HG02938 (cell line): ENCODE measurements around the gene DUSP1.

ENCODE experiments used
- ATAC-seq: cut with Tn5 transposase; IDR thresholded peaks from one replicate; pipeline ENCODE4 v1.9.1; 2021; ENCODE audit warnings: mild to moderate bottlenecking, moderate library complexity; ENCODE audit not compliant: unreplicated experiment

Gene DUSP1

DNA sequence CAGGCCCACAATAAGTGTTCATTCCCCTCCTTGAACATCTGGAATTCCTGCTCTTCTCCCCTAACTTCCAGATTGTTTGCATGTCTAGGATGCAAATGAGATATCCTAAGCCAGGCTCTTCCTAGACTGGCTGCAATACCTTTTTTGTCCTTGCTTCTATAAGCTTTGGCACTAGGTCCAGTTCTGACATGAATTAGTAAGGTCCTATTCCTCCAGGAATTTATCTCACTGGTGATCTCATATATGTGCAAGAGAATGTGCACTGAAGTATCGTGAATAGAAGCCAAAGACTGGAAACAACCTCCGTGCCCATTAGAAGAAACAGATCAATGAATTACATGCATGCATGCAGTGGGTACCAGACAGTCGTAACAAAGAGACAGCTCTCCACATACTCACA lies 25.2 kb downstream of the DUSP1 start:
- ATAC-seq = no peak

DNA sequence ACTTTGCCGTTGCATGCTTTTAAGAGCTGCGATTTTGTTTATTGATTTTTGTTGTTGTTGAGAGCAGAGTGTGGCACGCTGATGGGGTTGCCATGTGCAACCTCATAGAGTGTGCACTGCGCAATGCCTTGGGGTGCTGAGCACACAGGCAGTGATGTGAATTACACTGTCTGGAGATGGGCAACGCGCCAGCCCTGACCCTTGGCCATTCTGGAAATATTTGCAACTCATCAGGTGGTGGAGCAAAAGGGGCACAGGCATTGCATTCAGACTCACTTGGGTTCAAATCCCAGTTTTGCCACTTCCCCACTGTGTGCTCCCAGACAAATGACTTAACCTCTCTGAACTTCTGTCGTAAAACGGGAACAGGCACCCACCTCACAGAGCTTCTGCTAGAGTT lies 25.6 kb downstream of the DUSP1 start:
- no peak for ATAC-seq

DNA sequence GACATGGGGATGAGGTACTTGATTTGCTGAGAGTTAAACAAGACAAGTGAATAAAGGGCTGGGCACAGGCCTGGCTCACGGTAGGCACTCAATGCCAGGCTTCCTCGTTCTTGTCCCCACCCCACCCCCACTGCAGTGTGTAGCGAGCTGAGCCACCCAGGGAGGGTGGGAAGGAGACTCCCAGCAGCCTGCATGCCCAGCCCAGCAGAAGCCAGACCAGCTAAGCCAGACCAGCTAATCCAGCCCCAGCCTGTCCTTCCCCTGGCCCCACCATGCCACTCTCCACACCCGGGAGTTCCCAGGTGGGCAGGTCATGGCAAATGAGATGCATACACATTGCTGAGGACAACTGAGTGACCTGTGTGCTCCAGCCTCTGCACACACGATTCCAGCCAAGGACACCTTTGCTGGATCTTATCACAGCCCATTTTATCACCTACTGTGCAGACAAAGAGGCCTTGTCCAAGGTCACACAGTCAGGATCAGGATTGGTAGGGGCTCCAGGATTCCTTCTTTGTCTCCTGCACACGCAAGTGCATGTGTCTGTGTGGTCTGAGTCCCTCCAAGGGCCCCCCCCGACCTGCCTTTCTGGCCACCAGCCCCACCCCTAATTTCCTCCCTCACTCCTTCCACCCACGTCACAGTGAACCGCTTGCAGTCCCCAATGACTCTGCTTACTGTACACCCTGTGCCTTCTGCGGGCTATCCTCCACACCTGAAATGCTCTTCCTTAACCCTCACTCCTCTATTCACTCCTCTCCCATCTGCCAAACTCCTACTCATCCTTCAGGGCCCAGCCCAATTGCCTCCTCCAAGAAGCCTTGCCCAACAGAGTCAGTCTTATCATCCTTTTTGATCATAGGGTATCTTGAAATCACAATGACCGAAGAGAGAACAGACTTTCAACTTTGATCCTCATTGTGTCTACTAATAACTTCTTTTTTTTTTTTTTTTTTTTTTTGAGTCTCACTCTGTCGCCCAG lies 26.6 kb downstream of the DUSP1 start:
- no peak for ATAC-seq

GRCh38 chr5:172743112-172743959 lies 27.7 kb downstream of the DUSP1 start:
- ATAC-seq = no peak

DNA sequence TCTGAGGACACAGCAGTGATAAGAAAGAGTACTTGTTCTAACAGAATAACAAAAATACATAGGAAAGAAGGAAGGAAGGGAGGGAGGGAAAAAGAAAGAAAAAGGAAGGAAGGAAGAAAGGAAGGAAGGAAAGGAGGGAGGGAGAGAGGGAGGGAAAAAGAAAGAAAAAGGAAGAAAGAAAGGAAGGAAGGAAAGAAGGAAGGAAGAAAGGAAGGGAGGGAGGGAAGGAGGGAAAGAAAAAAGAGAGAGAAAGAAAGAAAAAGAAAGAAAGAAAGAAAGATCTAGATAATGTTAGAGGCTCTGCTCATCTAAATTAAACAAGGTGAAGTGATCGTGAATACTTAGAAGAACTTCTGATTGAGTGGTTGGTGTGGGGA lies 29.8 kb downstream of the DUSP1 start:
- no peak for ATAC-seq

- ATAC-seq = no peak
These were observed 30.4 kb downstream of the DUSP1 start for GRCh38 chr5:172740428-172741205.

GRCh38 chr5:172739375-172739774 lies 31.6 kb downstream of the DUSP1 start:
- no peak for ATAC-seq

DNA sequence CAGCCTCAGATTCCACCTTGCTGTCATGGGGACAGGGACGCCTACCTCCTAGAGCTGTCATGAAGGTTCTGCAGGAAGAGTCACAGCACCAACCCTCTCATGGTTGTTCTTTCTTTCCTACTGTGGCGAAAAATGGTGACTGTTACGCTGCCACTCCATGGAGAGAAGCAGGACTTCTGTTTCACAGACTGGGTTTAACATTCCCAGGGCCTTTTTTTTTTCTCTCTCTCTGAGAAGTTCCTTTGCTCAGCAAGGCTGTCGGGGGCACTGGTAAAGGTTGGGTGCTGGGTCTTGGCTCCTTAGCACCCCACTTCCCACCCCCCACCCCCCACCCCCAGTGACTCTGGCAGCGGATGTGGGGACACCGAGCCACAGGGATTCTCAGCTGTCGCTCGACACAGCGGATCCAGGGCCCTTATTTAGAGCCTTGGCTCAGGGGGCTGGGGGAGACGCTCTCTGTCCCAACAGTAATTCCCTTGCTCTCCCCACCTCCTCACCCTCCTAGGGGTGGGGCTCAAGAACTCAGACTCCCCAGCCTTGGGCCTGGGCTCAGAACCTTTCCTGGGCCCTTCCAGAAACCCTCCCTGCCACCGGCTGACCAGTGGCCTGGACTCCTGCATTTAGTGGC lies 34.4 kb downstream of the DUSP1 start:
- no peak for ATAC-seq

DNA sequence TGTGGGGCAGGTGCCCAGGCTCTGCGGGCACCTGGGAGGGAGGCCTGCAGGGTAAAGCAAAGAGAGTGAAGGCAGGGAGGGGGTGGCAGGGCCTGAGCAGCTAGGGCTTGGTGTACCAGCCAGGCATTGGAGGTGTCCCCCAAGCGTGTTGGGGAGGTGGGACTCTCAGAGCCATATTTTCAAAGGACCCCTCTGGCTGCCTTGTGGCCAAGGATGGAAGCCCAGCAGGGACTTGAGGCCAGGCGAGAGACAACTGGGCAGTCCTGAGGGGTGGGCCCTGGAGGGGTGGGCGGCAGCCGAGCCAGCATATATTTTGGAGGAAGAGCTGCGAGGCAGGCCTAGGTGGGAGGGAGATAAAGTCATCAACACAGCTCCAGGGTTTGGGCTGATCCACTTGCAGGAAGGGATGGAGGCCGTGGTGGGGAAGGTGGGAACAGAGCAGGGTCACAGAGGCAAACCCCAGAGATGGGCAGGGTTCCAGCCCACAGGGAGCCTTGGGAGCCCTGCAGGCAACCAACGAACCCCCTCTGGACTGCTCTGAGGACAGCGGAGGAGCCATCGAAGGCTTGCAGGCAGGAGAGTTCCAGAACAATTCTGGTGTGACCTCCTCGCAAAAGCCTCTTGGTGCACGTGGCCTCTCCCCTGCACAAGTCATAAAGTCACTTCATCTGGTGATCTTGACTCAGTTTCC lies 35.7 kb downstream of the DUSP1 start:
- ATAC-seq = no peak

DNA sequence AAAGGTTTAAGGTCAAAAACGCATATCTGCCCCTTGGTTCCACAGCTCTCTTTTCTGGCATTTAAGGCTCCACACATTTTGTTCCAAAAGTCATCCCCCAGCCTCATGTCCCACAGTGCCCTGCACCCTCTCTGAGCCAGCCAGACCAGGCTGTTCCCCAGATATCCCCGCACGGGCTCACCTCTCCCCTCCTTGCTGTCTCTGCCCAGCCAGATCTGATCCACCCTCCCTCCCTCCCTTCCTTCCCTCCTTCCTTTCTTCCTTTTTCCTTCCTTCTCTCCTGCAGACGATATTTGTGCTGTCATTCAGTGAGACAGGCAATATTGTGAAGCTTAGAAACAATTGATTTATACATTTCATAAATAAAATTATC lies 37.0 kb downstream of the DUSP1 start:
- no peak for ATAC-seq

- no peak for ATAC-seq
These were observed 37.6 kb downstream of the DUSP1 start for GRCh38 chr5:172733131-172733973.

DNA sequence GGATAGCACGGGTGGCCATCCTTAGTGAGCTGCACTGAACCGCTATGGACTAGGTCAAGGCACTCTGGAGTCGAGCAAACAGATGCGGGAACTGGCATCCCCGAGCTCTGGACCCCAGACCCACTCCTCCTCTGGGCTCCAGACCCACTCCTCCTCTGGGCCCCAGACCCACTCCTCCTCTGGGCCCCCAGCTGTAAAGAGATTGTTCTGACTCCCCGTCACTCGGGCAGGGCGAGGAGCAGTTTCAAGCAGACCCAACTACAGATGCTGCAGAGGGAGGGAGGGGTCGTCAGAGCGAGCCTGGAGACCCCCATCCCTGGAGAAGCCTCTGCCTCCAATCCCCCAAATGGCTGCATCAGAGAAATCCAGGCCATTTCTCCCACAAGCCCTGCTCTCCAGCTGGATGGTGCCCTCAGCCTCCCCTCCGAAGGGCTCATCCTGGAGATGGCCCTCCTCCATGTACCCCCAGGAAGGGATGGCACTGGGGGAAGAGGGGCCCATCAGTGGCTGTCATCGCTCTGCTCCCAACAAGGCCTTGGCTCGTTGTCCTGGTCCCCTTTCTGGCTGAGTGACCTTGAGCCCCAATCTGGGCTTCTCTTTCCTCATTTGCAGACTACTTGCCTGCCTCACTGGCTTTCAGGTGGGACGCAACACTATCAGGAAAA lies 38.7 kb downstream of the DUSP1 start:
- ATAC-seq = no peak

- ATAC-seq = no peak
These were observed 39.3 kb downstream of the DUSP1 start for GRCh38 chr5:172731680-172732074.

GRCh38 chr5:172730981-172731679 lies 39.9 kb downstream of the DUSP1 start:
- ATAC-seq = no peak

DNA sequence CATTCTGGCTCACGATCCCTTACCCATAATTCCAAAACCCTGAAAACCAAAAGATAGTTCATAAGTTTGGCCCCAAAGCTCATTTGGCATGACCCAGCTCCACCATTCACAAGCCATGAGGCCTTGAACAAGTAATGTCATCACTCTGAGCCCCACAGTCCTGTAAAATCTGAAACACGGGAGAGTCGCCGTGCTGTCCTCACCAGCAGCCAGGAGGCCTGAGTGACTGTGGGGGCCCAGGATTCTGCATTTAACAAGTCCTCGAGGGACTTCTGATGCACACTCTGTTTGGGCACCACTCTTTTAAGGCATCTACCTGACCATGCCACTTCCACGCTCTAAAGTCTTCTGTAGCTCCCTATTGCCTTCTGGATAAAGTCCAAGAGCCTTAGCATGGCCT lies 40.8 kb downstream of the DUSP1 start:
- no peak for ATAC-seq

GRCh38 chr5:172729588-172729987 lies 41.4 kb downstream of the DUSP1 start:
- no peak for ATAC-seq

GRCh38 chr5:172728481-172729241 lies 42.3 kb downstream of the DUSP1 start:
- no peak for ATAC-seq
